Measurements from ENCODE around the gene PLPP4.

DNA sequence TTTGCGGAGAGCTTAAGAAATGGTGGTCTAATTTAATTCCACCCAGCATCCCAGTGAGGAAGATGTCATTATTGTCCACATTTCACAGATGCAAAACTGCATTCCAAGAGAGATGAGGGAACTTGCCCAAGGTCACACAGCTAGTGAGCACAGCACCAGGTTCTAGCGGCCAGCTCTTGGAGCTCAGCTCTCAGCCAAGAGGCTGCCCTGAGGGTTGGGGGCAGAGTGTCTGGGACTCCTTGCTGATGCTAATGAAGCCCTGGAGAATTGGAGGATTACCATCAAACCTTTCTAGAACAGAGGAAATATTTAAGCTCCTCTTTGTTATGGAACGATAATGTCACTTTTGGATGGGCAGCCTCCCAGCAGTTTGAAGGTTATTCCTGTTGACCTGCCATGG lies 48.0 kb downstream of the PLPP4 start:
- TF ChIP-seq, protein P1, sequence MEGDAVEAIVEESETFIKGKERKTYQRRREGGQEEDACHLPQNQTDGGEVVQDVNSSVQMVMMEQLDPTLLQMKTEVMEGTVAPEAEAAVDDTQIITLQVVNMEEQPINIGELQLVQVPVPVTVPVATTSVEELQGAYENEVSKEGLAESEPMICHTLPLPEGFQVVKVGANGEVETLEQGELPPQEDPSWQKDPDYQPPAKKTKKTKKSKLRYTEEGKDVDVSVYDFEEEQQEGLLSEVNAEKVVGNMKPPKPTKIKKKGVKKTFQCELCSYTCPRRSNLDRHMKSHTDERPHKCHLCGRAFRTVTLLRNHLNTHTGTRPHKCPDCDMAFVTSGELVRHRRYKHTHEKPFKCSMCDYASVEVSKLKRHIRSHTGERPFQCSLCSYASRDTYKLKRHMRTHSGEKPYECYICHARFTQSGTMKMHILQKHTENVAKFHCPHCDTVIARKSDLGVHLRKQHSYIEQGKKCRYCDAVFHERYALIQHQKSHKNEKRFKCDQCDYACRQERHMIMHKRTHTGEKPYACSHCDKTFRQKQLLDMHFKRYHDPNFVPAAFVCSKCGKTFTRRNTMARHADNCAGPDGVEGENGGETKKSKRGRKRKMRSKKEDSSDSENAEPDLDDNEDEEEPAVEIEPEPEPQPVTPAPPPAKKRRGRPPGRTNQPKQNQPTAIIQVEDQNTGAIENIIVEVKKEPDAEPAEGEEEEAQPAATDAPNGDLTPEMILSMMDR (IDR thresholded peaks at IDR 0.05; ENCODE audit: insufficient read depth, low read length, poor library complexity, severe bottlenecking), result no peak
- no peak for TF ChIP-seq EZH2phosphoT487 (conservative IDR thresholded peaks at IDR 0.05; ENCODE audit: low read length)

Data from SU-DHL-6 (cell line).